K562 (cell line): ENCODE data around the gene MRPL55. TPM values are rescaled to one million over a fixed set of nuclear protein-coding genes. Genes with fewer than 3 reads are reported as not detected.

Source experiments
- CTCF ChIP-seq, 3 experiments: IDR thresholded peaks in 2 of 3; conservative IDR thresholded peaks in 1 of 3; 2 replicates each; pipeline ENCODE4 v1.5.1; 2011 to 2012; ENCODE audit warnings: low read length in 3 of 3, mild to moderate bottlenecking in 3 of 3, control low read depth in 2 of 3, improper control_type of control experiment in 1 of 3, inconsistent platforms in 1 of 3, low read depth in 1 of 3, mixed read lengths in 1 of 3, moderate library complexity in 1 of 3; ENCODE audit not compliant: insufficient read depth in 2 of 3
- CXXC5 ChIP-seq: fragments of 250-450 bp; sonication (Bioruptor Pico); IDR thresholded peaks from 2 replicates; pipeline ENCODE4 v1.8.0; 2022; ENCODE audit warnings: inconsistent platforms, mild to moderate bottlenecking, moderate library complexity
- ETS2 ChIP-seq: IDR thresholded peaks from 2 replicates; pipeline ENCODE4 v1.6.1; 2016; ENCODE audit warnings: borderline replicate concordance, missing genetic modification characterization, mild to moderate bottlenecking, moderate library complexity, missing compliant biosample characterization; ENCODE audit not compliant: poor library complexity, severe bottlenecking
- HDAC6 ChIP-seq: IDR thresholded peaks from 2 replicates; pipeline ENCODE4 v1.6.1; 2012; ENCODE audit warnings: low read depth, mild to moderate bottlenecking, control low read depth, inconsistent platforms, low read length, moderate library complexity
- MED1 ChIP-seq: sonication (generic); formaldehyde crosslinking; IDR thresholded peaks from 2 replicates; pipeline ENCODE4 v1.8.1; 2023; ENCODE audit warnings: missing genetic modification reagents, borderline replicate concordance
- NR2C2 ChIP-seq, 2 experiments: fragments of 200-800 bp in 1 of 2; sonication (Bioruptor generic) in 1 of 2; sonication (generic) in 1 of 2; formaldehyde crosslinking in 1 of 2; IDR thresholded peaks; 2 replicates each; pipeline versions ENCODE4 v1.6.1 to v1.8.0; 2016 to 2022; ENCODE audit warnings: mild to moderate bottlenecking in 1 of 2, missing compliant biosample characterization in 1 of 2, missing genetic modification characterization in 1 of 2, missing genetic modification reagents in 1 of 2
- PYGO2 ChIP-seq: fragments of 450-650 bp; IDR thresholded peaks from 2 replicates; pipeline ENCODE4 v1.6.1; 2016; ENCODE audit warnings: mild to moderate bottlenecking, missing genetic modification characterization, moderate library complexity, missing compliant biosample characterization
- SIX5 ChIP-seq, 2 experiments: IDR thresholded peaks; 2 replicates each; pipeline ENCODE4 v1.6.1; 2011; ENCODE audit warnings: low read length in 2 of 2, borderline replicate concordance in 1 of 2, low read depth in 1 of 2, mild to moderate bottlenecking in 1 of 2, moderate library complexity in 1 of 2; ENCODE audit not compliant: insufficient read depth in 1 of 2
- TCF15 ChIP-seq: fragments of 250-450 bp; sonication (Bioruptor Pico); IDR thresholded peaks from 2 replicates; pipeline ENCODE4 v1.8.0; 2022; ENCODE audit warnings: moderate library complexity, mild to moderate bottlenecking, inconsistent platforms
- ZNF140 ChIP-seq: fragments of 250-450 bp; sonication (Bioruptor Pico); IDR thresholded peaks from 2 replicates; pipeline ENCODE4 v1.8.0; 2021; ENCODE audit warnings: moderate library complexity, mild to moderate bottlenecking, inconsistent platforms
- ZNF146 ChIP-seq: IDR thresholded peaks from one replicate; pipeline ENCODE4 v1.6.1; 2018; ENCODE audit warnings: missing compliant biosample characterization; ENCODE audit not compliant: unreplicated experiment
- polyA plus RNA-seq, 8 experiments: library from polyadenylated mRNA; depleted of rRNA in 4 of 8; stranded (reverse) in 5 of 8; unstranded in 3 of 8; fragments of >200 nt; fragmentation: Nextera tagmentation in 2 of 8; fragmentation: Illumina TruSeq in 1 of 8; extraction: Ambion mirVana in 2 of 8; extraction: Trizol in 1 of 8; gene quantifications; 2 replicates each; pipeline versions ENCODE4 v1.2.1 to v1.2.3, GENCODE V29; 2011 to 2014; ENCODE audit warnings: inconsistent platforms in 1 of 8, missing spikeins in 1 of 8
- total RNA-seq, 7 experiments: library from RNA; depleted of rRNA in 6 of 7; stranded (reverse); fragments of >200 nt in 6 of 7; fragmentation: Illumina TruSeq in 2 of 7; extraction: Trizol in 2 of 7; gene quantifications; 2 replicates each; pipeline versions ENCODE4 v1.2.1 to v1.2.3, GENCODE V29; 2011 to 2021; ENCODE audit warnings: low replicate concordance in 1 of 7
- TF ChIP-seq, protein P1 (sequence below): fragments of 250-450 bp; sonication (Bioruptor Pico); IDR thresholded peaks from 2 replicates; pipeline ENCODE4 v1.4.0; 2020; ENCODE audit warnings: mild to moderate bottlenecking, moderate library complexity, borderline replicate concordance
- TF ChIP-seq, protein P2 (sequence below): fragments of 250-450 bp; sonication (Bioruptor Pico); IDR thresholded peaks from 2 replicates; pipeline ENCODE4 v1.4.0; 2020; ENCODE audit warnings: mild to moderate bottlenecking, moderate library complexity
- TF ChIP-seq, protein P3 (sequence below): fragments of 150-350 bp; IDR thresholded peaks from 2 replicates; pipeline ENCODE4 v1.6.1; 2014; ENCODE audit warnings: low read depth, mild to moderate bottlenecking, low read length, borderline replicate concordance
- TF ChIP-seq, protein P4 (sequence below): sonication (generic); IDR thresholded peaks from 2 replicates; pipeline ENCODE4 v1.6.1; 2016

The MRPL55 gene
- total and polyA plus RNA-seq, 9 of the 15 experiments (the other 6 are each of a cell fraction or from before 2014, with no cell fraction given): 34.9 to 228 (median 81.0) TPM

GRCh38 chr1:228099331-228099732 is 9.8 kb downstream of the MRPL55 start (continued):
- TF ChIP-seq ZNF146: no peak
- TF ChIP-seq NR2C2 (CRISPR knock-in tag; IDR thresholded peaks at IDR 0.05): no peak
- TF ChIP-seq NR2C2 (tag; IDR thresholded peaks at IDR 0.05): no peak
- TF ChIP-seq, protein P1, sequence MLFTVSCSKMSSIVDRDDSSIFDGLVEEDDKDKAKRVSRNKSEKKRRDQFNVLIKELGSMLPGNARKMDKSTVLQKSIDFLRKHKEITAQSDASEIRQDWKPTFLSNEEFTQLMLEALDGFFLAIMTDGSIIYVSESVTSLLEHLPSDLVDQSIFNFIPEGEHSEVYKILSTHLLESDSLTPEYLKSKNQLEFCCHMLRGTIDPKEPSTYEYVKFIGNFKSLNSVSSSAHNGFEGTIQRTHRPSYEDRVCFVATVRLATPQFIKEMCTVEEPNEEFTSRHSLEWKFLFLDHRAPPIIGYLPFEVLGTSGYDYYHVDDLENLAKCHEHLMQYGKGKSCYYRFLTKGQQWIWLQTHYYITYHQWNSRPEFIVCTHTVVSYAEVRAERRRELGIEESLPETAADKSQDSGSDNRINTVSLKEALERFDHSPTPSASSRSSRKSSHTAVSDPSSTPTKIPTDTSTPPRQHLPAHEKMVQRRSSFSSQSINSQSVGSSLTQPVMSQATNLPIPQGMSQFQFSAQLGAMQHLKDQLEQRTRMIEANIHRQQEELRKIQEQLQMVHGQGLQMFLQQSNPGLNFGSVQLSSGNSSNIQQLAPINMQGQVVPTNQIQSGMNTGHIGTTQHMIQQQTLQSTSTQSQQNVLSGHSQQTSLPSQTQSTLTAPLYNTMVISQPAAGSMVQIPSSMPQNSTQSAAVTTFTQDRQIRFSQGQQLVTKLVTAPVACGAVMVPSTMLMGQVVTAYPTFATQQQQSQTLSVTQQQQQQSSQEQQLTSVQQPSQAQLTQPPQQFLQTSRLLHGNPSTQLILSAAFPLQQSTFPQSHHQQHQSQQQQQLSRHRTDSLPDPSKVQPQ: no peak
- no peak for TF ChIP-seq TCF15
- no peak for TF ChIP-seq ZNF140
- TF ChIP-seq PYGO2 (tag): no peak
- TF ChIP-seq ETS2 (tag): no peak
- TF ChIP-seq, protein P2, sequence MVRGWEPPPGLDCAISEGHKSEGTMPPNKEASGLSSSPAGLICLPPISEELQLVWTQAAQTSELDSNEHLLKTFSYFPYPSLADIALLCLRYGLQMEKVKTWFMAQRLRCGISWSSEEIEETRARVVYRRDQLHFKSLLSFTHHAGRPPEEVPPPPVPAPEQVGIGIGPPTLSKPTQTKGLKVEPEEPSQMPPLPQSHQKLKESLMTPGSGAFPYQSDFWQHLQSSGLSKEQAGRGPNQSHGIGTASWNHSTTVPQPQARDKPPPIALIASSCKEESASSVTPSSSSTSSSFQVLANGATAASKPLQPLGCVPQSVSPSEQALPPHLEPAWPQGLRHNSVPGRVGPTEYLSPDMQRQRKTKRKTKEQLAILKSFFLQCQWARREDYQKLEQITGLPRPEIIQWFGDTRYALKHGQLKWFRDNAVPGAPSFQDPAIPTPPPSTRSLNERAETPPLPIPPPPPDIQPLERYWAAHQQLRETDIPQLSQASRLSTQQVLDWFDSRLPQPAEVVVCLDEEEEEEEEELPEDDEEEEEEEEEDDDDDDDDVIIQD: no peak
- TF ChIP-seq, protein P3, sequence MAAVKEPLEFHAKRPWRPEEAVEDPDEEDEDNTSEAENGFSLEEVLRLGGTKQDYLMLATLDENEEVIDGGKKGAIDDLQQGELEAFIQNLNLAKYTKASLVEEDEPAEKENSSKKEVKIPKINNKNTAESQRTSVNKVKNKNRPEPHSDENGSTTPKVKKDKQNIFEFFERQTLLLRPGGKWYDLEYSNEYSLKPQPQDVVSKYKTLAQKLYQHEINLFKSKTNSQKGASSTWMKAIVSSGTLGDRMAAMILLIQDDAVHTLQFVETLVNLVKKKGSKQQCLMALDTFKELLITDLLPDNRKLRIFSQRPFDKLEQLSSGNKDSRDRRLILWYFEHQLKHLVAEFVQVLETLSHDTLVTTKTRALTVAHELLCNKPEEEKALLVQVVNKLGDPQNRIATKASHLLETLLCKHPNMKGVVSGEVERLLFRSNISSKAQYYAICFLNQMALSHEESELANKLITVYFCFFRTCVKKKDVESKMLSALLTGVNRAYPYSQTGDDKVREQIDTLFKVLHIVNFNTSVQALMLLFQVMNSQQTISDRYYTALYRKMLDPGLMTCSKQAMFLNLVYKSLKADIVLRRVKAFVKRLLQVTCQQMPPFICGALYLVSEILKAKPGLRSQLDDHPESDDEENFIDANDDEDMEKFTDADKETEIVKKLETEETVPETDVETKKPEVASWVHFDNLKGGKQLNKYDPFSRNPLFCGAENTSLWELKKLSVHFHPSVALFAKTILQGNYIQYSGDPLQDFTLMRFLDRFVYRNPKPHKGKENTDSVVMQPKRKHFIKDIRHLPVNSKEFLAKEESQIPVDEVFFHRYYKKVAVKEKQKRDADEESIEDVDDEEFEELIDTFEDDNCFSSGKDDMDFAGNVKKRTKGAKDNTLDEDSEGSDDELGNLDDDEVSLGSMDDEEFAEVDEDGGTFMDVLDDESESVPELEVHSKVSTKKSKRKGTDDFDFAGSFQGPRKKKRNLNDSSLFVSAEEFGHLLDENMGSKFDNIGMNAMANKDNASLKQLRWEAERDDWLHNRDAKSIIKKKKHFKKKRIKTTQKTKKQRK: no peak
- no peak for TF ChIP-seq HDAC6
- no peak for TF ChIP-seq CXXC5 (CRISPR knock-in tag)
- TF ChIP-seq MED1 (CRISPR knock-in tag): no peak
- TF ChIP-seq, protein P4, sequence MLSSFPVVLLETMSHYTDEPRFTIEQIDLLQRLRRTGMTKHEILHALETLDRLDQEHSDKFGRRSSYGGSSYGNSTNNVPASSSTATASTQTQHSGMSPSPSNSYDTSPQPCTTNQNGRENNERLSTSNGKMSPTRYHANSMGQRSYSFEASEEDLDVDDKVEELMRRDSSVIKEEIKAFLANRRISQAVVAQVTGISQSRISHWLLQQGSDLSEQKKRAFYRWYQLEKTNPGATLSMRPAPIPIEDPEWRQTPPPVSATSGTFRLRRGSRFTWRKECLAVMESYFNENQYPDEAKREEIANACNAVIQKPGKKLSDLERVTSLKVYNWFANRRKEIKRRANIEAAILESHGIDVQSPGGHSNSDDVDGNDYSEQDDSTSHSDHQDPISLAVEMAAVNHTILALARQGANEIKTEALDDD: no peak
- TF ChIP-seq CTCF (IDR thresholded peaks at IDR 0.05 in 2 of 3, conservative IDR thresholded peaks at IDR 0.05 in 1 of 3; ENCODE audit: insufficient read depth in 2 of 3, low read depth in 1 of 3, low read length in 3 of 3): no peak
- no peak for TF ChIP-seq SIX5 (IDR thresholded peaks at IDR 0.05; ENCODE audit: borderline replicate concordance in 1 of 2, insufficient read depth in 1 of 2, low read depth in 1 of 2, low read length in 2 of 2)
